ENCODE data around the gene IKZF2.
A peak's percentile ranks its signal among the peaks of the same experiment; 100 is the strongest.

IKZF2 gene

DNA sequence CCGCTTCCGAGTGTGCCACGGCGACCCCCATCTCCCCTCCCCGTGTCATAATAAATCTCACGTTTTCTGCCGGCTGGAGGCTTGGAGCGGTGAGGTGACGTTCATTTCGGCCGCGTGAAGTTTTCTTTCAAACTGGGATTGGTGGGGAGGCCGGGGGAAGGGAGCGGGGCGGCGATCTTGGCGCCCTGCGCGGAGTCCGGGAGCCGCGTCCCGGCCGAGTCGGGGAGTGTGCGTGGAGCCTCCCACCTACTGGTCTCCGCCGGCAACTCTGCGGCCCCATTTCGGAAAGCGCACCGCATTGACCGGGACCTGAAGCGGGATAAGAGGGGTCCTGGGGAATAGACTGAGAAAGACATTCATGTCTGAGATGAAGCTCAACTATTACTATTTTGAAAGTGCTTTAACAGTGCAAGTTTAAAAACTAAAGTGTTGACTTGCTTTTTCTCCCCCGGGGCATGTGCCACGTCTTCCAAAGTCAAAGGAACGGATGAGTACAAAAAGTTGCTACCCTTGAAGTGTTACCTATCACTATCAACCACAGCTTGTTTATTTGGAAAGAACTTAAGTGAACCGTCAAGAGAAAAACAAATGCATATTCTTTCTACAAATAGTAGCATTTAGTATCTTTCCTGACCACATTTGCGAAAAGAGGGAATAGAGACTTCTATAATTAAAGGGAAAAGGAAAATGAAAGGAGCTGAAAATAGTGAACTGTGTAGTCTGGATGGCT is 818 bp upstream of the IKZF2 start:
- DNase-seq: peak; percentile 31

- no peak for DNase-seq
These were observed 906 bp downstream of the IKZF2 start for GRCh38 chr2:213150315-213151097.

DNA sequence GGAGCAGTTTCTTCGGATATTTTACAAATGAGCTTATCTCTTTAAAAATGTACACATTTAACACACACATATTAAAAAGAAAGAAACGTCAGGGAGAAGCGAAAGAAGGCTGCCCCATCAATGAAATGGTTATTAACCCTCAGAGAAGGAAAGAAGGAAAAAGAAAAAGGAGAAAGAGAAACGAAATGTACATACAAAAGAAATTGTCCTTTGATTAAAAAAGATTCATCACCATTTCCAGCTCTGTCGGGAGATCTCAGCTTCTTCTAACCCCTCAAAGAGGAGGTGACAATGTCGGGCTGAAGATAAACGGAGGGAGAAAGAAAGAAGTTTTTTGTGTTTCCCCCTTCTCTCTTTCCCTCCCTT is 1.5 kb downstream of the IKZF2 start:
- DNase-seq: no peak

DNA sequence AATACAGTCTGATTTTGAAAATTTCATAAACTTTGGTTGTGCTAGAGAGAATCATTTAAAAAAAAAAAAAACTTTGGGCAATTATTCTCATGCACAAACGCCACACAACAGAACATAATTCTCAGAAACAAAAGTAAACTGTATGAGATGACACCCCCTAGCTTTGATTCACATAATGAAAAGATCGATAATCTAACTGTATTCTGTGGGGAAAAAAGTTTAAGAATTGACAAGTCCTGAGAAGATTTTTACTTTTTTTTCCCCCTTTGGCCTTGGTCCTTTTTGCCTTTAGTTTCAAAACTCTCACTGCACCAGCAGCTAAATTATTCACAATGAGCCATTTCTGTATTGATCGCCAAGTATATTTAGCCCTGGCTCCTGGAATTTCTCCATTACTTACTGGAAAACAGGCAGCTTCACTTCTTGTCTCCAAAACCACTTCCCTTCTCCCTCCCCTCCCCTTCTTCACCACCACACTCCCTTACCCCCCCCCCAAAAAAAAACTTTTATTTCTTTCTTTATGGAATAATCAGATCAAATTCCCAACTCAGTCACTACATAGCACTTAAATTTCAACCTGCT is 2.0 kb downstream of the IKZF2 start:
- DNase-seq: no peak

GRCh38 chr2:213148572-213149261 is 2.7 kb downstream of the IKZF2 start:
- no peak for DNase-seq

DNA sequence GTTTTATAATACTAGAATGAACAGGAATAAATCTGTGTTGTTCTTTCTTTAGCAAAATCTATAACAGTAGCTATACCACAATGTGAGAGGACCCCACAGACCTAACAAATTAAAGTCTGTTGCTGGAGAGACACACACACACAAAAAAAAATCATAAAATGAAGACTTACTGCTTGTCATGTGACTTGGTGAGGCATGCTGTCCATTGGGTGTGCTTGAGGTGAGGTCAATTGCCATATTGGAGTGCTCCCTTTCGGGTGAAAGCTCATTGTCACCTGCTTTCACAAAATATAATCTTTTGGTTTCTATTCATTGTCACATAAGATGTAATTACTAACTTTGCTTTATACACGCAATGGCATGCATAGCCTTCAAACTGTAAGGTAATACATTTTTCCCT is 3.9 kb downstream of the IKZF2 start:
- DNase-seq: peak; percentile 57

DNA sequence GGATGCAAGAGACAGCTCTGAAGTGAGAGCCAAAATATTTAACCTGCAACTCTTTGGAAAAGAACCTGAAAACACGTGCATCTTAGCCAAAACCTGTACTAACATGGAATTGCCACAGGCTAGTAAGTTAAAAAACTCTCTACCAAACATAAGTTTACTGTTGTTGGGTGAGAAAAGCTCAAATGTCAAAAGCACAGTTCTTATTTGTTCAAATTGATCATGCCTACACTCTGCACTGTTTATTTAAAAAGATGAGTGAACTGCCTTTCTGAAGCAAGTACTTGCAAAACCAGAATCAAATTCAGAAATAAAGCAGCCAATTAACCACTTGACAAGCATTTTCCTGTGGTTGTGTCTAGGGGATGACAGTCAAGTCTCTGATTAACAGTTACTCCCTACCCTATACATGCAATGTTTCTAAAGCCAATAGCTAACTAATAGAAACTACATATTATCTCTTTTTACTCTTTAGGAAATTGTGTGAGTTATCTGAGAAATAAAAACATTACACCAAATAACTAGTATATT is 5.6 kb downstream of the IKZF2 start:
- peak; percentile 39 for DNase-seq

DNA sequence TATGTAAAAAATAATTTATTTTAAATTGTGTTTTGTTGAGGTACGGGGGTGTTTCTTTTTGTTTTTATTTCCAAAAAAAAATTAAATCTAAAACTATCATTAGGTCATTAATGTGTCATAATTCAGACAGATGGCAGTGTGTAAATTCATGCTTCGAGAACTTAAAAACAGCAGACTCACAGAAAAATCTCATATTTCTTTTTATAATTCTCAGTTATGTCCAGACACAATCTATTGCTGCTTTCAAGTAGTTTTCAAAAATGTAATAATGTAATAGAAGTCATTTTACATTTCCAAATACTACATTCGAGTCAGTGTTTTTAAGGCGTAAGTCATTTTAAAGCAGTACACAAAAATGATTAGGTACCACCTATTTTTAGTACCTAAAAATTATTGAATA is 14.3 kb downstream of the IKZF2 start:
- DNase-seq: no peak

- DNase-seq: no peak
These were observed 22.1 kb downstream of the IKZF2 start for GRCh38 chr2:213129311-213129710.

- DNase-seq: no peak
These were observed 25.6 kb downstream of the IKZF2 start for GRCh38 chr2:213125646-213126347.

DNA sequence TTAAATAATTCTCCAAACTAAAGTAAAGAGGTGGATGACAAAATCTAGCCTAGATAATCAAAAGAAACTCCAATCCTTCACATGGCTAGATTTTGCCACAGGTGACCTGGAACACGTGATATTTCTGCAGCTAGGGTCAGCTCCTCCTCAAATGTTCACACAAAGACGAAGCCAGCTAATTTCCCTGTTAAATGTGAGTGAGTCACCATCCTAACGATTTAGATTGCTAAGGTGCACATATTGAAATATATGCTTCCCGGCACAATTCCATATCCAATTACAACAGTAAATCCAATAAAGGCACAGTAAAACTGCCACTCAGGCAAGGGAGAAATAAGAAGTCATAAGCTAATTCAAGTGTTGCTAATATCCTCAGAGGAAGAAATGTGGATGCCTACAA is 28.7 kb downstream of the IKZF2 start:
- DNase-seq: no peak

- DNase-seq: no peak
These were observed 29.7 kb downstream of the IKZF2 start for GRCh38 chr2:213121690-213122089.

DNA sequence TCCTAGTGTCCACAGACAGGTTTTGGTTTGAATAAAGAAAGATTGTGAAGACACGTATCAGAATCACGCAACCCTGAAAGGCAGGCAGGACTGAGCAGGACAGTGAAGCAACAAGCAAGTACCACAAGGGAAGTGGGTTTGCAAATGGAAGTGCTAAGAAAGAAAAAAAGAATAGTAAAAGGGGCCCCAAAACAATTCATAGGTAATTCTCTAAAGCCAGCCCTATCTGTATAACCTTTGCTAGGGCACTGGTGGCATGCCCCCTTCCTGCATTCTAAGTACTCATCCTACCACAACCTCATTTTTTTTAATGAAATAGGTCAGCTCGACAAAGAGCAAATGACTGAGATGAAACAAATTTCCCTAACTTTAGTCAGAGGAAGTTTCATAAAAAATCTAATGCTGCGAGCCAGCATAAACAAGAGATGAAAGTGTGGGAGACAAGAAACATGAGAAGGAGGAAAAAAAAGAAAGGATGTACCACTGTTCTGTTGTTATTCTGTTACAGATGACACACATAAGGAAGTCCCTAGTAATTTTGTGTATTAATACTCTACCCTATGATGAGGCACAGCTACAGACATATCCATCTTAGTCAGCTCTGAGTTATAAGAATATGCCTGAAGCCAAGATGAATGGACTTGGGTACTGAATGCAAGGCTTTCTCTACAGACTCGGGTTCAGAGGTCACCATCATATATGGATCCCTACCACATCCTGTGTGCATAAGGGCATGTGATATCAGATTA is 32.2 kb downstream of the IKZF2 start:
- peak; percentile 57 for DNase-seq

DNA sequence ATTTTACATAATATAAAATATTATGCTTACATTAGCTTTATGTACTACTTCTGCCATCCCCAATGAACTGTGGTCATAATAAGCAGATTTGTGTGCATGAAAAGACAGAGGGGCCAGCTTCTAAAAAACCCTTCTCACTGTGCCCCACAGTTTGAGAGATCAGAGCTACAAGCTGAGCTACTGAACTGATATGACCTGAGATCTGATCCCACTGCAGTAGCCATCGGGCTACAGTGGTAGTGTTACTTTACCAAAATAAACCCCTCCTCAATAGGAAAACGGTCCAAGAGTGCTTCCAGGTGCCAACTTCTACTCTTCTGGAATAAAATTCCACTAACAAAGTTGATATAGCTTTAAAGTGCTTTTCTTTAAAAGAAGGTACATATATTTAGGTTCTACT is 43.1 kb downstream of the IKZF2 start:
- no peak for DNase-seq

- no peak for DNase-seq
These were observed 43.7 kb downstream of the IKZF2 start for GRCh38 chr2:213107728-213108127.

GRCh38 chr2:213105212-213105611 is 46.2 kb downstream of the IKZF2 start:
- no peak for DNase-seq

- DNase-seq: no peak
These were observed 46.6 kb downstream of the IKZF2 start for GRCh38 chr2:213104903-213105202.

- peak; percentile 38 for DNase-seq
These were observed 47.1 kb downstream of the IKZF2 start for GRCh38 chr2:213104092-213104902.

- DNase-seq: no peak
These were observed 49.5 kb downstream of the IKZF2 start for GRCh38 chr2:213101692-213102460.

DNA sequence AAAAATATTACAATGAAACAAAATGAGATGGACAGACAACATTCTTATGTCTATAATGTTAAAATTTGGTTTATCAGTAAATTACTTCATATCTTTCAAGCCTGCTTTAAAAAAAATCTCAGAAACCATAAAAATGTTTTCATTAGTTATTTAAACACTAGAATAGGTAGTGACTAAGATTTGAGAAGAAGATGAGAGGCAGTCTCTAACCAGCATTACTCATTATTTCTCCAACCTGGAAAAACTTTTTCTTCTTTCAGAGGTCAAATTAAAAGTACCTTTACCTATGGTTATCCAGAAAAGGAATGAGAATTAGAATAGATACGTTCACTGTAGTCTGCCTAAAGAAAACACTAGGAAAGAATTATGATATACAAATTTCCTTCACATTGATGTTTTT is 50.3 kb downstream of the IKZF2 start:
- no peak for DNase-seq

All from CD4-positive, alpha-beta T cell treated with Interleukin-4 for 4 hours (primary cell).